Central memory CD8-positive, alpha-beta T cell (primary cell): ENCODE measurements around the gene PRR13.
A peak's percentile ranks its signal among the peaks of the same experiment; 100 is the strongest.

Experiments
- ATAC-seq: fragments of 150-1000 bp; cut with Tn5 transposase; replicated peaks from 2 replicates; pipeline ENCODE4 v1.10.0; 2022; ENCODE audit warnings: mild to moderate bottlenecking, moderate FRiP score, moderate number of reproducible peaks; ENCODE audit not compliant: poor library complexity, severe bottlenecking; ENCODE audit errors: extremely low read depth
- DNase-seq, 2 donors: peaks; one replicate each; pipeline ENCODE4 v3.0.0; 2021; ENCODE audit warnings: low spot score in 2 of 2
- H3K27ac Mint-ChIP-seq: one replicate; pipeline ENCODE4 v1.8.0; 2022; ENCODE audit warnings: low read depth, mild to moderate bottlenecking, moderate library complexity, mixed read lengths
- H3K27me3 Mint-ChIP-seq: one replicate; pipeline ENCODE4 v1.8.0; 2022; ENCODE audit warnings: mixed read lengths
- H3K36me3 Mint-ChIP-seq: one replicate; pipeline ENCODE4 v1.8.0; 2022; ENCODE audit warnings: mild to moderate bottlenecking, moderate library complexity, mixed read lengths; ENCODE audit not compliant: insufficient read depth
- H3K4me1 Mint-ChIP-seq: one replicate; pipeline ENCODE4 v1.8.0; 2022; ENCODE audit warnings: mixed read lengths
- H3K4me3 Mint-ChIP-seq: one replicate; pipeline ENCODE4 v1.8.0; 2022; ENCODE audit warnings: mild to moderate bottlenecking, moderate library complexity, mixed read lengths
- H3K9me3 Mint-ChIP-seq: one replicate; pipeline ENCODE4 v1.8.0; 2022; ENCODE audit warnings: mixed read lengths

PRR13 gene

GRCh38 chr12:53481939-53482586, 40.5 kb downstream of the PRR13 start:
- Mint-ChIP-seq H3K36me3 (peaks cover 64% of the 10 kb centered on the region), H3K27ac (no peak overlapping the region), H3K4me1 (peaks cover 7% of the 10 kb centered on the region), H3K27me3 (no peaks in the 10 kb centered on the region), H3K9me3 (no peaks in the 10 kb centered on the region), H3K4me3 (peak overlapping the region; percentile 2)
- ATAC-seq = peak; percentile 42
- no peak for DNase-seq

GRCh38 chr12:53482626-53483168, 41.2 kb downstream of the PRR13 start:
- no peak overlapping the region for H3K27ac Mint-ChIP-seq

GRCh38 chr12:53483225-53483978, 41.9 kb downstream of the PRR13 start:
- no peaks in the 10 kb centered on the region for H3K9me3 Mint-ChIP-seq
- ATAC-seq = no peak
- no peak overlapping the region for H3K4me3 Mint-ChIP-seq
- H3K27ac Mint-ChIP-seq = no peak overlapping the region
- no peak for DNase-seq
- peaks cover 54% of the 10 kb centered on the region for H3K36me3 Mint-ChIP-seq
- no peaks in the 10 kb centered on the region for H3K27me3 Mint-ChIP-seq
- peaks cover 16% of the 10 kb centered on the region for H3K4me1 Mint-ChIP-seq

More at GRCh38 chr12:53482626-53483168, 41.2 kb downstream of the PRR13 start:
- DNase-seq (no peak), ATAC-seq (no peak)
- H3K27me3 Mint-ChIP-seq = no peaks in the 10 kb centered on the region
- peaks cover 59% of the 10 kb centered on the region for H3K36me3 Mint-ChIP-seq
- H3K4me1 Mint-ChIP-seq = peaks cover 10% of the 10 kb centered on the region
- no peaks in the 10 kb centered on the region for H3K9me3 Mint-ChIP-seq
- no peak overlapping the region for H3K4me3 Mint-ChIP-seq

GRCh38 chr12:53483979-53484377, 42.4 kb downstream of the PRR13 start:
- H3K27ac Mint-ChIP-seq = no peak overlapping the region
- no peaks in the 10 kb centered on the region for H3K27me3 Mint-ChIP-seq
- DNase-seq (no peak), ATAC-seq (no peak)
- no peaks in the 10 kb centered on the region for H3K9me3 Mint-ChIP-seq
- H3K4me3 Mint-ChIP-seq = no peak overlapping the region
- H3K36me3 Mint-ChIP-seq = peaks cover 52% of the 10 kb centered on the region
- peaks cover 16% of the 10 kb centered on the region for H3K4me1 Mint-ChIP-seq

GRCh38 chr12:53484686-53485575, 43.4 kb downstream of the PRR13 start:
- no peaks in the 10 kb centered on the region for H3K9me3 Mint-ChIP-seq
- peaks cover 16% of the 10 kb centered on the region for H3K4me1 Mint-ChIP-seq

GRCh38 chr12:53485955-53486735, 44.6 kb downstream of the PRR13 start:
- peak overlapping the region; percentile 75 for H3K27ac Mint-ChIP-seq
- H3K4me1 Mint-ChIP-seq = peaks cover 16% of the 10 kb centered on the region
- H3K4me3 Mint-ChIP-seq = no peak overlapping the region
- ATAC-seq = peak; percentile 44
- no peaks in the 10 kb centered on the region for H3K27me3 Mint-ChIP-seq
- H3K9me3 Mint-ChIP-seq = no peaks in the 10 kb centered on the region
- DNase-seq = no peak
- H3K36me3 Mint-ChIP-seq = peaks cover 38% of the 10 kb centered on the region

More at GRCh38 chr12:53484686-53485575, 43.4 kb downstream of the PRR13 start:
- no peaks in the 10 kb centered on the region for H3K27me3 Mint-ChIP-seq
- ATAC-seq (no peak), DNase-seq (no peak)
- H3K27ac Mint-ChIP-seq = peak overlapping the region; percentile 19
- peaks cover 45% of the 10 kb centered on the region for H3K36me3 Mint-ChIP-seq
- no peak overlapping the region for H3K4me3 Mint-ChIP-seq

- Mint-ChIP-seq H3K4me3 (no peak overlapping the region), H3K27ac (peak overlapping the region; percentile 75), H3K9me3 (no peaks in the 10 kb centered on the region), H3K27me3 (no peaks in the 10 kb centered on the region), H3K36me3 (peaks cover 31% of the 10 kb centered on the region), H3K4me1 (peaks cover 18% of the 10 kb centered on the region)
- ATAC-seq (no peak), DNase-seq (no peak)
Measured at GRCh38 chr12:53486736-53487487, 45.4 kb downstream of the PRR13 start.

- H3K4me1 Mint-ChIP-seq = peaks cover 39% of the 10 kb centered on the region
- no peak for ATAC-seq
- H3K9me3 Mint-ChIP-seq = no peaks in the 10 kb centered on the region
- no peaks in the 10 kb centered on the region for H3K27me3 Mint-ChIP-seq
- H3K36me3 Mint-ChIP-seq = peaks cover 25% of the 10 kb centered on the region
- H3K27ac Mint-ChIP-seq = no peak overlapping the region
- H3K4me3 Mint-ChIP-seq = no peak overlapping the region
- no peak for DNase-seq
Measured at GRCh38 chr12:53489242-53489864, 47.8 kb downstream of the PRR13 start.

GRCh38 chr12:53492188-53492587, 50.7 kb downstream of the PRR13 start:
- DNase-seq = no peak
- H3K4me3 Mint-ChIP-seq = peak overlapping the region; percentile 82
- no peak for ATAC-seq
- peaks cover 34% of the 10 kb centered on the region for H3K4me1 Mint-ChIP-seq
- H3K27ac Mint-ChIP-seq = peak overlapping the region; percentile 93
- no peaks in the 10 kb centered on the region for H3K27me3 Mint-ChIP-seq
- H3K9me3 Mint-ChIP-seq = no peaks in the 10 kb centered on the region
- peaks cover 13% of the 10 kb centered on the region for H3K36me3 Mint-ChIP-seq

- Mint-ChIP-seq H3K4me1 (peaks cover 32% of the 10 kb centered on the region), H3K27ac (peak overlapping the region; percentile 93), H3K9me3 (no peaks in the 10 kb centered on the region), H3K27me3 (no peaks in the 10 kb centered on the region), H3K36me3 (peaks cover 13% of the 10 kb centered on the region), H3K4me3 (peak overlapping the region; percentile 82)
- DNase-seq (peak; percentile 71 to 78), ATAC-seq (peak; percentile 93)
Measured at GRCh38 chr12:53492830-53493609, 51.5 kb downstream of the PRR13 start.
